ENCODE measurements around the gene BTG3.

The BTG3 gene

DNA sequence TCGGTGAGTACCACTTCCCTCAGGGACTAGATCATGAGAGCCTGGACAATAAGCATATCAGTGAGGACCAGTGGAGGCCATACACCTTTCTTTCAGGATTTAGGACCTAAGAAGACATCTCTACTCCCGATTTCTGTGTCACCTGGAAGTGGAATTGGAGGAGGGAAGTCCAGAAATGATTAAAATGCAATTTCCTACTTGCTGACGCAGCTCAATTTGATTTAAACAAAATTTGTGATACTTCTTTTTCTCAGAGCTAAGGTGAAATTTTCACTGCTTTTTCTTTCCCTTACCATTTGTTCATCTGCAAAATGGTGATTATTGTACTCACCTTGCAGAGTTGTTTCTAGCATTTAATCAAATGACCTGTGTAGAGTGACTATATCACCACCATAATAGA, 38.8 kb upstream of the BTG3 start:
- TF ChIP-seq YY1 (IDR thresholded peaks at IDR 0.05; ENCODE audit: low read depth) (no peak), TAF1 (IDR thresholded peaks at IDR 0.05; ENCODE audit: low read depth) (no peak), ZBTB7A (IDR thresholded peaks at IDR 0.05; ENCODE audit: low read depth) (no peak), RAD21 (IDR thresholded peaks at IDR 0.05; ENCODE audit: low read depth) (no peak), TEAD4 (IDR thresholded peaks at IDR 0.05) (no peak)

DNA sequence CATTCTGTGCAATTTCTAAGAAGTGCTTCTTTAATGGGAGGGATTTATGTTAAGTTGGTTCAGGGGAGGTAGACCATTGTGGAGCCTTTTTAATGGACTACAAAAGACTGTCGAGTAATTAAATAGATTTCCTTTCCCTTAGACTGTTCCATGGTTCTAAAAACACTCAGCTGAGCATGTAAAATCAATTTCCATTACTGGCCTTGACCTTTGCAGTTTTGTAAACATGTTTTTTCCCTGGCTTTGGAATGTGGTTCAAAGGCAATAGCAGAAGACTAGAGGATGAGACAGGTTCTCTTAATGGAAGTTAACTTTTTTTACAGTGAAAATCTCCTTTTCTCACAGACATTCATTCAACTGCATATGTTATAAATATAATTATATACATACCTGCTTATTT, 37.6 kb upstream of the BTG3 start:
- TF ChIP-seq CEBPB (IDR thresholded peaks at IDR 0.05) (no peak), TEAD4 (IDR thresholded peaks at IDR 0.05) (no peak)
- TF ChIP-seq, protein P1, sequence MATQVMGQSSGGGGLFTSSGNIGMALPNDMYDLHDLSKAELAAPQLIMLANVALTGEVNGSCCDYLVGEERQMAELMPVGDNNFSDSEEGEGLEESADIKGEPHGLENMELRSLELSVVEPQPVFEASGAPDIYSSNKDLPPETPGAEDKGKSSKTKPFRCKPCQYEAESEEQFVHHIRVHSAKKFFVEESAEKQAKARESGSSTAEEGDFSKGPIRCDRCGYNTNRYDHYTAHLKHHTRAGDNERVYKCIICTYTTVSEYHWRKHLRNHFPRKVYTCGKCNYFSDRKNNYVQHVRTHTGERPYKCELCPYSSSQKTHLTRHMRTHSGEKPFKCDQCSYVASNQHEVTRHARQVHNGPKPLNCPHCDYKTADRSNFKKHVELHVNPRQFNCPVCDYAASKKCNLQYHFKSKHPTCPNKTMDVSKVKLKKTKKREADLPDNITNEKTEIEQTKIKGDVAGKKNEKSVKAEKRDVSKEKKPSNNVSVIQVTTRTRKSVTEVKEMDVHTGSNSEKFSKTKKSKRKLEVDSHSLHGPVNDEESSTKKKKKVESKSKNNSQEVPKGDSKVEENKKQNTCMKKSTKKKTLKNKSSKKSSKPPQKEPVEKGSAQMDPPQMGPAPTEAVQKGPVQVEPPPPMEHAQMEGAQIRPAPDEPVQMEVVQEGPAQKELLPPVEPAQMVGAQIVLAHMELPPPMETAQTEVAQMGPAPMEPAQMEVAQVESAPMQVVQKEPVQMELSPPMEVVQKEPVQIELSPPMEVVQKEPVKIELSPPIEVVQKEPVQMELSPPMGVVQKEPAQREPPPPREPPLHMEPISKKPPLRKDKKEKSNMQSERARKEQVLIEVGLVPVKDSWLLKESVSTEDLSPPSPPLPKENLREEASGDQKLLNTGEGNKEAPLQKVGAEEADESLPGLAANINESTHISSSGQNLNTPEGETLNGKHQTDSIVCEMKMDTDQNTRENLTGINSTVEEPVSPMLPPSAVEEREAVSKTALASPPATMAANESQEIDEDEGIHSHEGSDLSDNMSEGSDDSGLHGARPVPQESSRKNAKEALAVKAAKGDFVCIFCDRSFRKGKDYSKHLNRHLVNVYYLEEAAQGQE (IDR thresholded peaks at IDR 0.05; ENCODE audit: low read depth): no peak

DNA sequence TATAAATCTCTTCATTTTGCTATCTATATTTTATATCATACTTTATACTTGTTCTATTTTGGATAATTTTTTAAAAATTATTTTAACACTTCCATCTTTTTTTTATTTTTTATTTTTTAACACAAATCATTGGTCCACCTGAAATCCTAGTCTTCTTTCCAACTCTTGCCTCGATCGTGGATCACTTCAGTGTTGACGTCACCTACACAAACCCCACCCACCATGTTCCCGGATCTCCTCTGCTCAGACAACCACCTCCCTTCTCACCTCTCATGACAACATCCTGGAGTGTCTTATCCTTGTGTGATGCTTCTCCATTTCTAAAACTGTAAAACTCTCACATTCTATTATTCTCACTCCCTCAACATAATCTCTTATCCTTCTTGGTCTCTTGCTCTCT, 34.1 kb upstream of the BTG3 start:
- TF ChIP-seq ZBTB7A (IDR thresholded peaks at IDR 0.05; ENCODE audit: low read depth) (no peak), NFIC (IDR thresholded peaks at IDR 0.05) (no peak), FOXM1 (IDR thresholded peaks at IDR 0.05; ENCODE audit: borderline replicate concordance, low read depth) (no peak), YY1 (IDR thresholded peaks at IDR 0.05; ENCODE audit: low read depth) (no peak), TEAD4 (IDR thresholded peaks at IDR 0.05) (no peak), TCF12 (IDR thresholded peaks at IDR 0.05; ENCODE audit: low read depth) (no peak), RAD21 (IDR thresholded peaks at IDR 0.05; ENCODE audit: low read depth) (no peak), TAF1 (IDR thresholded peaks at IDR 0.05; ENCODE audit: low read depth) (no peak), CEBPB (IDR thresholded peaks at IDR 0.05) (no peak)
- TF ChIP-seq, protein P1 (IDR thresholded peaks at IDR 0.05; ENCODE audit: low read depth): no peak
- TF ChIP-seq, protein P2, sequence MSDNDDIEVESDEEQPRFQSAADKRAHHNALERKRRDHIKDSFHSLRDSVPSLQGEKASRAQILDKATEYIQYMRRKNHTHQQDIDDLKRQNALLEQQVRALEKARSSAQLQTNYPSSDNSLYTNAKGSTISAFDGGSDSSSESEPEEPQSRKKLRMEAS (IDR thresholded peaks at IDR 0.05): no peak

DNA sequence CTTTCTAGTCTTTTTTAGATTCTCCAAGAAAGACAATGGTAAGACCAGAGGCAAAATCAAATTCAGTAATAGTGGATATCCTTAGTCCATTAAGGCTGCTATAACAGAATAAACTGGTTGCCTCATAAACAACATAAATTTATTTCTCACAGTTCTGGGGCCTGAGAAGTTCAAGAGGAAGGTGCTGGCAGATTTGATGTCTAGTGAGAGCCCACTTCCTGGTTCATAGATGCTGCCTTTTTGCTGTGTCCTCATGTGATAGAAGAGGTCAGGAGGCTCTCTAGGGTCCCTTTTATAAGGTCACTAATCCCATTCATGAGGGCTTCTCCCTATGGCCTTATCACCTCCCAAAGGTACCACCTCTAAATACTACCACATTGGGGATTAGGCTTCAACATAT, 31.5 kb upstream of the BTG3 start:
- TF ChIP-seq, protein P1 (IDR thresholded peaks at IDR 0.05; ENCODE audit: low read depth): no peak

DNA sequence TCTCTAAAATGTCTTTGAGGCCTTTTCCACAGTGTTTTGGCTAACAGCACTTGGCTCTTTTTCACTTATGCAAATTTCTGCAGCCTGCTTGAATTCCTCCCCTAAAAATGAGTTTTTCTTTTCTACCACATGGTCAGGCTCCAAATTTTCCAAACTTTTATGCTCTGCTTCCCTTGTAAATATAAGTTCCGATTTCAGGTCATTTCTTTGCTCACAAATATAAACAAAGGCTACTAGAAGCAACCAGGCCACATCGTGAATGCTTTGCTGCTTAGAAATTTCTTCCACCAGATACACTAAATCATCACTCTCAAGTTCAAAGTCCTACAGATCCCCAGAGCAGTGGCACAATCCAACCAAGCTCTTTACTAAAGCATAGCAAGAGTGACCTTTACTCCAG, 28.1 kb upstream of the BTG3 start:
- TF ChIP-seq, protein P1 (IDR thresholded peaks at IDR 0.05; ENCODE audit: low read depth): no peak
- no peak for TF ChIP-seq EGR1 (IDR thresholded peaks at IDR 0.05)
- TF ChIP-seq YY1 (IDR thresholded peaks at IDR 0.05; ENCODE audit: low read depth): no peak
- no peak for TF ChIP-seq CREB1 (IDR thresholded peaks at IDR 0.05; ENCODE audit: low read depth)
- TF ChIP-seq TAF1 (IDR thresholded peaks at IDR 0.05; ENCODE audit: low read depth): no peak
- TF ChIP-seq TEAD4 (IDR thresholded peaks at IDR 0.05): no peak
- TF ChIP-seq EP300 (IDR thresholded peaks at IDR 0.05; ENCODE audit: borderline replicate concordance): no peak
- TF ChIP-seq ZBTB7A (IDR thresholded peaks at IDR 0.05; ENCODE audit: low read depth): no peak
- TF ChIP-seq, protein P3, sequence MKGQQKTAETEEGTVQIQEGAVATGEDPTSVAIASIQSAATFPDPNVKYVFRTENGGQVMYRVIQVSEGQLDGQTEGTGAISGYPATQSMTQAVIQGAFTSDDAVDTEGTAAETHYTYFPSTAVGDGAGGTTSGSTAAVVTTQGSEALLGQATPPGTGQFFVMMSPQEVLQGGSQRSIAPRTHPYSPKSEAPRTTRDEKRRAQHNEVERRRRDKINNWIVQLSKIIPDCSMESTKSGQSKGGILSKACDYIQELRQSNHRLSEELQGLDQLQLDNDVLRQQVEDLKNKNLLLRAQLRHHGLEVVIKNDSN (IDR thresholded peaks at IDR 0.05): no peak
- TF ChIP-seq TCF12 (IDR thresholded peaks at IDR 0.05; ENCODE audit: low read depth): no peak
- no peak for TF ChIP-seq RAD21 (IDR thresholded peaks at IDR 0.05; ENCODE audit: low read depth)
- TF ChIP-seq, protein P2 (IDR thresholded peaks at IDR 0.05): no peak
- TF ChIP-seq NFIC (IDR thresholded peaks at IDR 0.05): no peak
- no peak for TF ChIP-seq FOXM1 (IDR thresholded peaks at IDR 0.05; ENCODE audit: borderline replicate concordance, low read depth)
- no peak for TF ChIP-seq CEBPB (IDR thresholded peaks at IDR 0.05)
